Liver (tissue), 9 donors: ENCODE measurements around the gene CLEC16A. TPM values are rescaled to one million over a fixed set of nuclear protein-coding genes. Genes with fewer than 3 reads are reported as not detected.

Experiments
- DNase-seq: peaks from one replicate; pipeline ENCODE4 v3.0.0-alpha.2; 2017; ENCODE audit warnings: low spot score
- H3K27ac ChIP-seq, 2 donors: one replicate each; pipeline ENCODE4 v1.7.0; 2013; ENCODE audit warnings: inconsistent platforms in 2 of 2, low read length in 2 of 2, control low read depth in 1 of 2, low read depth in 1 of 2, mild to moderate bottlenecking in 1 of 2
- H3K27me3 ChIP-seq, 4 donors: one replicate each; pipeline versions ENCODE4 v1.6.1 to v1.7.0; 2013; ENCODE audit warnings: low read length in 3 of 4, inconsistent platforms in 1 of 4, mild to moderate bottlenecking in 1 of 4, moderate library complexity in 1 of 4; ENCODE audit not compliant: control insufficient read depth in 4 of 4, insufficient read depth in 4 of 4
- H3K36me3 ChIP-seq, 4 donors: one replicate each; pipeline versions ENCODE4 v1.6.1 to v1.7.0; 2013; ENCODE audit warnings: low read length in 3 of 4, mild to moderate bottlenecking in 3 of 4, low read depth in 1 of 4, moderate library complexity in 1 of 4; ENCODE audit not compliant: control insufficient read depth in 4 of 4, insufficient read depth in 3 of 4
- H3K4me1 ChIP-seq, 4 donors: one replicate each; pipeline versions ENCODE4 v1.6.1 to v1.7.0; 2013; ENCODE audit warnings: low read length in 3 of 4, mild to moderate bottlenecking in 3 of 4, moderate library complexity in 1 of 4; ENCODE audit not compliant: control insufficient read depth in 4 of 4, insufficient read depth in 4 of 4
- H3K4me3 ChIP-seq, 3 donors: one replicate each; pipeline versions ENCODE4 v1.6.1 to v1.7.0; 2013; ENCODE audit warnings: low read length in 3 of 3, control low read depth in 1 of 3, low read depth in 1 of 3, mild to moderate bottlenecking in 1 of 3
- H3K9ac ChIP-seq, 2 donors: one replicate each; pipeline ENCODE4 v1.7.0; 2013; ENCODE audit warnings: low read length in 2 of 2, mild to moderate bottlenecking in 2 of 2, moderate library complexity in 2 of 2, control low read depth in 1 of 2, low read depth in 1 of 2
- H3K9me3 ChIP-seq, 4 donors: one replicate each; pipeline versions ENCODE4 v1.6.1 to v1.7.0; 2013; ENCODE audit warnings: low read length in 3 of 4; ENCODE audit not compliant: control insufficient read depth in 4 of 4
- EGR1 ChIP-seq, 2 donors: IDR thresholded peaks; 2 replicates each; pipeline ENCODE4 v1.6.1; 2016 to 2018; ENCODE audit warnings: antibody characterized with exemption in 2 of 2, low read depth in 2 of 2
- FOXA1 ChIP-seq: IDR thresholded peaks from 2 replicates; pipeline ENCODE4 v1.6.1; 2016; ENCODE audit warnings: antibody characterized with exemption
- GABPA ChIP-seq, 2 donors: IDR thresholded peaks in 1 of 2; conservative IDR thresholded peaks in 1 of 2; 2 replicates each; pipeline ENCODE4 v1.6.1; 2016; ENCODE audit warnings: antibody characterized with exemption in 2 of 2, mild to moderate bottlenecking in 1 of 2, moderate library complexity in 1 of 2
- HNF4A ChIP-seq, 2 donors: conservative IDR thresholded peaks; 2 replicates each; pipeline ENCODE4 v1.6.1; 2016; ENCODE audit warnings: antibody characterized with exemption in 2 of 2, mild to moderate bottlenecking in 2 of 2
- JUND ChIP-seq, 2 donors: IDR thresholded peaks; 2 replicates each; pipeline ENCODE4 v1.6.1; 2016; ENCODE audit warnings: antibody characterized with exemption in 2 of 2
- NR2F2 ChIP-seq: IDR thresholded peaks from 2 replicates; pipeline ENCODE4 v1.6.1; 2016; ENCODE audit warnings: antibody characterized with exemption
- RAD21 ChIP-seq, 2 donors: IDR thresholded peaks; 2 replicates each; pipeline ENCODE4 v1.6.1; 2016; ENCODE audit warnings: antibody characterized with exemption in 2 of 2, mild to moderate bottlenecking in 2 of 2
- RXRA ChIP-seq, 2 donors: IDR thresholded peaks; 2 replicates each; pipeline ENCODE4 v1.6.1; 2017 to 2018; ENCODE audit warnings: antibody characterized with exemption in 2 of 2, mild to moderate bottlenecking in 1 of 2
- SP1 ChIP-seq: IDR thresholded peaks from 2 replicates; pipeline ENCODE4 v1.6.1; 2018; ENCODE audit warnings: antibody characterized with exemption, mild to moderate bottlenecking
- YY1 ChIP-seq: IDR thresholded peaks from 2 replicates; pipeline ENCODE4 v1.6.1; 2016; ENCODE audit warnings: antibody characterized with exemption, mild to moderate bottlenecking
- ZBTB33 ChIP-seq: IDR thresholded peaks from 2 replicates; pipeline ENCODE4 v1.6.1; 2016; ENCODE audit warnings: antibody characterized with exemption
- WGBS: extraction: QIAGEN DNeasy Blood & Tissue Kit; methylation state at CpG from one replicate; pipeline ENCODE4 v1.1.7; 2013; 5-methylcytosine and 5-hydroxymethylcytosine counted together
- polyA plus RNA-seq, 2 donors: library from polyadenylated mRNA; stranded (reverse) in 1 of 2; unstranded in 1 of 2; fragments of 200-250 nt in 1 of 2; fragments of >200 nt in 1 of 2; fragmentation: Nextera tagmentation in 1 of 2; extraction: Ambion mirVana in 1 of 2; gene quantifications; one replicate each; pipeline versions ENCODE4 v1.2.1 to v1.2.3, GENCODE V29; 2013 to 2015
- total RNA-seq, 2 donors: library from RNA; depleted of rRNA; stranded (reverse); fragments of >200 nt; gene quantifications; one replicate each; pipeline ENCODE4 v1.2.3, GENCODE V29; 2014
- TF ChIP-seq, protein P1 (sequence below): IDR thresholded peaks from 2 replicates; pipeline ENCODE4 v1.6.1; 2016; ENCODE audit warnings: antibody characterized with exemption, mild to moderate bottlenecking
- TF ChIP-seq, protein P2 (sequence below): IDR thresholded peaks from 2 replicates; pipeline ENCODE4 v1.6.1; 2016; ENCODE audit warnings: antibody characterized with exemption
- TF ChIP-seq, protein P3 (sequence below): IDR thresholded peaks from 2 replicates; pipeline ENCODE4 v1.6.1; 2016; ENCODE audit warnings: antibody characterized with exemption
- TF ChIP-seq, protein P4 (sequence below): fragments of 150-350 bp; IDR thresholded peaks from 2 replicates; pipeline ENCODE4 v1.5.1; 2017; ENCODE audit warnings: improper control_type of control experiment, low read depth, low read length; ENCODE audit not compliant: missing input control
- donor health status: healthy.
- donor health status: healthy.
- donor health status: healthy.
- donor health status: healthy.
- donor health status: healthy.

CLEC16A gene
- total and polyA plus RNA-seq, 4 donors: 9.7 to 23.0 (median 17.4) TPM

- Histone ChIP-seq H3K27ac (peak overlapping the region in 1 of 2 donors; percentile 19), H3K27me3 (no peaks in the 10 kb centered on the region), H3K9ac (no peak overlapping the region), H3K4me3 (no peak overlapping the region), H3K4me1 (no peaks in the 10 kb centered on the region), H3K36me3 (peaks cover 11 to 41% (median 22%) of the 10 kb centered on the region in 4 donors), H3K9me3 (no peaks in the 10 kb centered on the region)
- WGBS: 87% methylated on average over 5 of the region's 5 CpGs
- no peak for DNase-seq
- TF ChIP-seq RAD21 (IDR thresholded peaks at IDR 0.05): no peak
- TF ChIP-seq JUND (IDR thresholded peaks at IDR 0.05): no peak
- no peak for TF ChIP-seq RXRA (IDR thresholded peaks at IDR 0.05)
- TF ChIP-seq HNF4A (conservative IDR thresholded peaks at IDR 0.05): no peak
- no peak for TF ChIP-seq NR2F2
Observed at GRCh38 chr16:11046382-11046931, 102.1 kb downstream of the CLEC16A start.

DNA sequence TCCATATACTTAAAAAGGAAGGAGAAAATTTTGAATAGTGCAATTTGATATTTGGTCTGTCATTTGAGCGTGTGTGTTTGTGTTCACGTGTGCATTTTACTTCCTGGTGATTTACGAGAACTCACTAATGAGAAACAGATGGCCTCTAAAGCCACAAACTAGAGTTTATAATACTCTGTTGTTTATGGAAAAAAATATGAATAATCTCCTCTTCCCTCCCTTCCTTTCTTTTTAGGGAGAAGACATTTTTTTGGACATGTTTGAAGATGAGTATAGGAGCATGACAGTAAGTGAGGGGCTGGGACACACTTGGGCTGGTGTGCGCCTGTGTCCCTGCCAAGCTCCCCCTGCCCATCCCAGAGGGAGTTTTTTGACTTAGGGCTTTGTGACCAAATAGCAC, 102.7 kb downstream of the CLEC16A start:
- Histone ChIP-seq H3K9ac (no peak overlapping the region), H3K36me3 (peaks cover 8 to 37% (median 19%) of the 10 kb centered on the region in 4 donors), H3K27me3 (no peaks in the 10 kb centered on the region), H3K9me3 (no peaks in the 10 kb centered on the region), H3K27ac (no peak overlapping the region), H3K4me1 (no peaks in the 10 kb centered on the region), H3K4me3 (no peak overlapping the region)
- DNase-seq: no peak
- TF ChIP-seq HNF4A (conservative IDR thresholded peaks at IDR 0.05) (no peak), SP1 (no peak), GABPA (IDR thresholded peaks at IDR 0.05 in 1 of 2, conservative IDR thresholded peaks at IDR 0.05 in 1 of 2) (no peak), FOXA1 (no peak), ZBTB33 (no peak), EGR1 (IDR thresholded peaks at IDR 0.05; ENCODE audit: low read depth in 2 of 2) (no peak), YY1 (no peak), RAD21 (IDR thresholded peaks at IDR 0.05) (peak in 1 of 2 donors; percentile 3), RXRA (IDR thresholded peaks at IDR 0.05) (peak in 1 of 2 donors; percentile 17)
- TF ChIP-seq, protein P1, sequence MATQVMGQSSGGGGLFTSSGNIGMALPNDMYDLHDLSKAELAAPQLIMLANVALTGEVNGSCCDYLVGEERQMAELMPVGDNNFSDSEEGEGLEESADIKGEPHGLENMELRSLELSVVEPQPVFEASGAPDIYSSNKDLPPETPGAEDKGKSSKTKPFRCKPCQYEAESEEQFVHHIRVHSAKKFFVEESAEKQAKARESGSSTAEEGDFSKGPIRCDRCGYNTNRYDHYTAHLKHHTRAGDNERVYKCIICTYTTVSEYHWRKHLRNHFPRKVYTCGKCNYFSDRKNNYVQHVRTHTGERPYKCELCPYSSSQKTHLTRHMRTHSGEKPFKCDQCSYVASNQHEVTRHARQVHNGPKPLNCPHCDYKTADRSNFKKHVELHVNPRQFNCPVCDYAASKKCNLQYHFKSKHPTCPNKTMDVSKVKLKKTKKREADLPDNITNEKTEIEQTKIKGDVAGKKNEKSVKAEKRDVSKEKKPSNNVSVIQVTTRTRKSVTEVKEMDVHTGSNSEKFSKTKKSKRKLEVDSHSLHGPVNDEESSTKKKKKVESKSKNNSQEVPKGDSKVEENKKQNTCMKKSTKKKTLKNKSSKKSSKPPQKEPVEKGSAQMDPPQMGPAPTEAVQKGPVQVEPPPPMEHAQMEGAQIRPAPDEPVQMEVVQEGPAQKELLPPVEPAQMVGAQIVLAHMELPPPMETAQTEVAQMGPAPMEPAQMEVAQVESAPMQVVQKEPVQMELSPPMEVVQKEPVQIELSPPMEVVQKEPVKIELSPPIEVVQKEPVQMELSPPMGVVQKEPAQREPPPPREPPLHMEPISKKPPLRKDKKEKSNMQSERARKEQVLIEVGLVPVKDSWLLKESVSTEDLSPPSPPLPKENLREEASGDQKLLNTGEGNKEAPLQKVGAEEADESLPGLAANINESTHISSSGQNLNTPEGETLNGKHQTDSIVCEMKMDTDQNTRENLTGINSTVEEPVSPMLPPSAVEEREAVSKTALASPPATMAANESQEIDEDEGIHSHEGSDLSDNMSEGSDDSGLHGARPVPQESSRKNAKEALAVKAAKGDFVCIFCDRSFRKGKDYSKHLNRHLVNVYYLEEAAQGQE: no peak
- TF ChIP-seq, protein P2, sequence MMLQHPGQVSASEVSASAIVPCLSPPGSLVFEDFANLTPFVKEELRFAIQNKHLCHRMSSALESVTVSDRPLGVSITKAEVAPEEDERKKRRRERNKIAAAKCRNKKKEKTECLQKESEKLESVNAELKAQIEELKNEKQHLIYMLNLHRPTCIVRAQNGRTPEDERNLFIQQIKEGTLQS: no peak
- TF ChIP-seq, protein P3, sequence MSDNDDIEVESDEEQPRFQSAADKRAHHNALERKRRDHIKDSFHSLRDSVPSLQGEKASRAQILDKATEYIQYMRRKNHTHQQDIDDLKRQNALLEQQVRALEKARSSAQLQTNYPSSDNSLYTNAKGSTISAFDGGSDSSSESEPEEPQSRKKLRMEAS: no peak
- TF ChIP-seq, protein P4, sequence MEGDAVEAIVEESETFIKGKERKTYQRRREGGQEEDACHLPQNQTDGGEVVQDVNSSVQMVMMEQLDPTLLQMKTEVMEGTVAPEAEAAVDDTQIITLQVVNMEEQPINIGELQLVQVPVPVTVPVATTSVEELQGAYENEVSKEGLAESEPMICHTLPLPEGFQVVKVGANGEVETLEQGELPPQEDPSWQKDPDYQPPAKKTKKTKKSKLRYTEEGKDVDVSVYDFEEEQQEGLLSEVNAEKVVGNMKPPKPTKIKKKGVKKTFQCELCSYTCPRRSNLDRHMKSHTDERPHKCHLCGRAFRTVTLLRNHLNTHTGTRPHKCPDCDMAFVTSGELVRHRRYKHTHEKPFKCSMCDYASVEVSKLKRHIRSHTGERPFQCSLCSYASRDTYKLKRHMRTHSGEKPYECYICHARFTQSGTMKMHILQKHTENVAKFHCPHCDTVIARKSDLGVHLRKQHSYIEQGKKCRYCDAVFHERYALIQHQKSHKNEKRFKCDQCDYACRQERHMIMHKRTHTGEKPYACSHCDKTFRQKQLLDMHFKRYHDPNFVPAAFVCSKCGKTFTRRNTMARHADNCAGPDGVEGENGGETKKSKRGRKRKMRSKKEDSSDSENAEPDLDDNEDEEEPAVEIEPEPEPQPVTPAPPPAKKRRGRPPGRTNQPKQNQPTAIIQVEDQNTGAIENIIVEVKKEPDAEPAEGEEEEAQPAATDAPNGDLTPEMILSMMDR: no peak
- WGBS: 84% methylated on average over 4 of the region's 4 CpGs
